Epithelial cell of proximal tubule (primary cell): ENCODE data around the gene LMOD3. TPM values are rescaled to one million over a fixed set of nuclear protein-coding genes. Genes with fewer than 3 reads are reported as not detected.

Source experiments
- DNase-seq: peaks from one replicate; pipeline ENCODE4 v3.0.0-alpha.2; 2011; ENCODE audit warnings: low read depth
- H3K4me3 ChIP-seq: 2 replicates; pipeline ENCODE4 v1.5.1; 2011; ENCODE audit warnings: low read depth, mild to moderate bottlenecking, low read length
- total RNA-seq: library from RNA; depleted of rRNA; stranded (reverse); fragments of >200 nt; gene quantifications from 2 replicates; pipeline ENCODE4 v1.2.3, GENCODE V29; 2015
- TF ChIP-seq, protein P1 (sequence below): conservative IDR thresholded peaks from 2 replicates; pipeline ENCODE4 v1.5.1; 2012; ENCODE audit warnings: low read depth, mild to moderate bottlenecking, low read length

The LMOD3 gene
- total RNA-seq, 1 donor from 2014 or later = not detected

GRCh38 chr3:69090021-69090420 lies 32.4 kb downstream of the LMOD3 start:
- TF ChIP-seq, protein P1, sequence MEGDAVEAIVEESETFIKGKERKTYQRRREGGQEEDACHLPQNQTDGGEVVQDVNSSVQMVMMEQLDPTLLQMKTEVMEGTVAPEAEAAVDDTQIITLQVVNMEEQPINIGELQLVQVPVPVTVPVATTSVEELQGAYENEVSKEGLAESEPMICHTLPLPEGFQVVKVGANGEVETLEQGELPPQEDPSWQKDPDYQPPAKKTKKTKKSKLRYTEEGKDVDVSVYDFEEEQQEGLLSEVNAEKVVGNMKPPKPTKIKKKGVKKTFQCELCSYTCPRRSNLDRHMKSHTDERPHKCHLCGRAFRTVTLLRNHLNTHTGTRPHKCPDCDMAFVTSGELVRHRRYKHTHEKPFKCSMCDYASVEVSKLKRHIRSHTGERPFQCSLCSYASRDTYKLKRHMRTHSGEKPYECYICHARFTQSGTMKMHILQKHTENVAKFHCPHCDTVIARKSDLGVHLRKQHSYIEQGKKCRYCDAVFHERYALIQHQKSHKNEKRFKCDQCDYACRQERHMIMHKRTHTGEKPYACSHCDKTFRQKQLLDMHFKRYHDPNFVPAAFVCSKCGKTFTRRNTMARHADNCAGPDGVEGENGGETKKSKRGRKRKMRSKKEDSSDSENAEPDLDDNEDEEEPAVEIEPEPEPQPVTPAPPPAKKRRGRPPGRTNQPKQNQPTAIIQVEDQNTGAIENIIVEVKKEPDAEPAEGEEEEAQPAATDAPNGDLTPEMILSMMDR = no peak
- DNase-seq = peak; percentile 59
- no peak overlapping the region for H3K4me3 ChIP-seq

DNA sequence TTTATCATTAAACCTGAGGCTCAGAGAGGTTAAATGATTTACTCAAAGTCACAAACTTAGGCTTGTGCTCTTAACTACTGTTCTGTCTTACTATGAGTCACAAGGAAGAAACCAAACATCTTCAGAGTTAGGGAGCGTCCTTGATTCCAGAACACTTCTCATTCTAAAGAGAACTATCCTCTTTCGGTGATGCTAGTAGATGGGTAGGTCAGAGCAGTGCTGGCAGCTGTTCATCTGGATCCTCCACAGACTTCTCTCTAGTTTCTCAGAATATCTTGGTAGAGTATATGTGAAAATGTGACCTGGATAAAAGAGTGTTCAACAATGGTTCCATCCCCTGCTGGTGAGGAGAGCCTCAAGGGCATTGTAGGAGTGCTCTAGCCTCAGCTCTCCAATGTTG lies 34.3 kb downstream of the LMOD3 start:
- DNase-seq = no peak
- H3K4me3 ChIP-seq = peak overlapping the region; percentile 94
- TF ChIP-seq, protein P1 = peak; percentile 22

GRCh38 chr3:69087030-69087791 lies 35.2 kb downstream of the LMOD3 start:
- H3K4me3 ChIP-seq = peak overlapping the region; percentile 94
- TF ChIP-seq, protein P1 = no peak
- no peak for DNase-seq

- TF ChIP-seq, protein P1 = no peak
- peak overlapping the region; percentile 94 for H3K4me3 ChIP-seq
- DNase-seq = peak; percentile 76
These were observed 36.3 kb downstream of the LMOD3 start for GRCh38 chr3:69085833-69086722.

- peak overlapping the region; percentile 94 for H3K4me3 ChIP-seq
- TF ChIP-seq, protein P1 = no peak
- DNase-seq = no peak
These were observed 37.1 kb downstream of the LMOD3 start for GRCh38 chr3:69085168-69085832.

DNA sequence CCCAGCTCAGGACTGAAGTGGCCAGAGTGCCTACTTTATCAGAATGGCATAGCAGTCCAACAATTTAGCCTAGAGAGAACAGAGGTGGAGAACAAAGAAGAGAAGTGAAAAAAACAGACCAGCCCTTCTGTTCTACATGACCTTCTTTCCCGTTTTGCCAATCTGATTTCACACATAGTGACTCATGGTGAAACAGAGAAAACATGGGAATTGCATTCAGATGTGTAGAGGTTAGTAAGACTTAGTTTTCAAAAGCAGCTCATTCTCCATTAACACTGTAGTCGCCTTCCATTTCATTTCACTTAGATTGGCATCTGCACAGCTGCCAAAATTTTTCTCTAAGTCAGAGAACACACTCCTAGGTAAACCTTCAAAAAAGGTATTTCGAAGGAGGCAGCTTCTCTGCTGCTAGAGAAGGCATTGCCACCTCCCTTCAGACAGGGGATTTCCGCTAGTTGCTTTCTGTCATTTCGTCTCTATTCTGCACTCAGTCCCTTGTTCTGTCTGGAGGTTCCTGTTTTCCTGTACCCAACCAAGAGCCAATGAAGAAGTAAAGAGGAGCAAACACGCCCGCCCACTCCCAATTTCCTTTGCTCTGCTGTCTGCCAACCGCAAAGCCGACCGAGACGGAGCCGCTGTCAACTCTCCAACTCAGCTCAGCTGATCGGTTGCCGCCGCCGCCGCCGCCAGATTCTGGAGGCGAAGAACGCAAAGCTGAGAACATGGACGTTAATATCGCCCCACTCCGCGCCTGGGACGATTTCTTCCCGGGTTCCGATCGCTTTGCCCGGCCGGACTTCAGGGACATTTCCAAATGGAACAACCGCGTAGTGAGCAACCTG lies 37.8 kb downstream of the LMOD3 start, which contains the start of gene ARL6IP5:
Gene ARL6IP5, plus strand, starts transcription at position 612 of the 842 bp plus-strand sequence. Its CDS starts 111 bp downstream, at position 723.
- peak within 1 kb of the TSS; percentile 94 for H3K4me3 ChIP-seq
- DNase-seq = peak; percentile 82
- TF ChIP-seq, protein P1 = no peak
